Ovary (tissue), 3 donors: ENCODE data around the gene ARHGAP27.

Experiments used
- CTCF ChIP-seq, 3 donors: fragments of 450-650 bp in 2 of 3; fragments of 200-600 bp in 1 of 3; IDR thresholded peaks; one replicate each; pipeline versions ENCODE4 v1.5.1 to v1.8.0; 2016 to 2022; ENCODE audit warnings: antibody characterized with exemption in 3 of 3, mild to moderate bottlenecking in 1 of 3
- EP300 ChIP-seq: sonication (generic); formaldehyde crosslinking; IDR thresholded peaks from one replicate; pipeline ENCODE4 v1.6.1; 2017; ENCODE audit warnings: antibody characterized with exemption
- POLR2A ChIP-seq: fragments of 450-650 bp; IDR thresholded peaks from one replicate; pipeline ENCODE4 v1.6.1; 2017; ENCODE audit warnings: antibody characterized with exemption, mild to moderate bottlenecking, moderate library complexity
- donor health status: DM: no; HTN: no; CAD: no.

GRCh38 chr17:45423304-45423974 is 9.2 kb downstream of the ARHGAP27 start:
- TF ChIP-seq EP300 (no peak), CTCF (IDR thresholded peaks at IDR 0.05) (no peak), POLR2A (no peak)
